Measurements from ENCODE around the gene GRIN2A. TPM values are rescaled to one million over a fixed set of nuclear protein-coding genes. Genes with fewer than 3 reads are reported as not detected.

Gene GRIN2A
- total and polyA plus RNA-seq, 2 experiments from 2014 or later = not detected

- no peaks in the 10 kb centered on the region for H3K27me3 ChIP-seq (replicated peaks; ENCODE audit: insufficient read depth)
- no peak for DNase-seq
- H3K36me3 ChIP-seq (ENCODE audit: low read depth) = no peaks in the 10 kb centered on the region
- H4K20me1 ChIP-seq (ENCODE audit: insufficient read depth) = no peaks in the 10 kb centered on the region
- no peaks in the 10 kb centered on the region for H3K79me2 ChIP-seq (ENCODE audit: insufficient read depth)
- H3K27ac ChIP-seq = no peak overlapping the region
- no peaks in the 10 kb centered on the region for H3K4me1 ChIP-seq (ENCODE audit: insufficient read depth)
- 0 to 6% methylated on average over 1 of the region's 1 CpG for WGBS, 2 experiments (ENCODE audit: low coverage in 1 of 2, low lambda C conversion rate in 2 of 2, missing lambda C conversion rate in 2 of 2)
- no peak overlapping the region for H3K4me2 ChIP-seq (ENCODE audit: unreplicated experiment)
- H3K9me2 ChIP-seq (ENCODE audit: insufficient read depth) = no peaks in the 10 kb centered on the region
- TF ChIP-seq EZH2phosphoT487 (IDR thresholded peaks at IDR 0.05; ENCODE audit: insufficient read depth, low read depth) (no peak), EZH2 (IDR thresholded peaks at IDR 0.05; ENCODE audit: insufficient read depth, poor library complexity, severe bottlenecking) (no peak)
- in situ Hi-C loops (cut with MboI) = no loop called here
- H3F3A ChIP-seq (ENCODE audit: insufficient read depth) = no peaks in the 10 kb centered on the region
- H2AFZ ChIP-seq = no peak overlapping the region
- H3K9ac ChIP-seq = no peak overlapping the region
- no peaks in the 10 kb centered on the region for H3K9me3 ChIP-seq (ENCODE audit: low read depth)
- H3K4me3 ChIP-seq = no peak overlapping the region
Observed at GRCh38 chr16:9932000-9932399, 250.2 kb downstream of the GRIN2A start.

GRCh38 chr16:9929836-9930235 lies 252.4 kb downstream of the GRIN2A start:
- no peaks in the 10 kb centered on the region for H3K4me1 ChIP-seq (ENCODE audit: insufficient read depth)
- in situ Hi-C loops (cut with MboI) = no loop called here
- no peak overlapping the region for H2AFZ ChIP-seq
- H3K4me3 ChIP-seq = no peak overlapping the region
- no peaks in the 10 kb centered on the region for H3K9me3 ChIP-seq (ENCODE audit: low read depth)
- H3K27me3 ChIP-seq (replicated peaks; ENCODE audit: insufficient read depth) = no peaks in the 10 kb centered on the region
- H3K36me3 ChIP-seq (ENCODE audit: low read depth) = no peaks in the 10 kb centered on the region
- TF ChIP-seq EZH2phosphoT487 (IDR thresholded peaks at IDR 0.05; ENCODE audit: insufficient read depth, low read depth) = no peak
- TF ChIP-seq EZH2 (IDR thresholded peaks at IDR 0.05; ENCODE audit: insufficient read depth, poor library complexity, severe bottlenecking) = no peak
- H3K4me2 ChIP-seq (ENCODE audit: unreplicated experiment) = no peak overlapping the region
- no peak overlapping the region for H3K9ac ChIP-seq
- H3F3A ChIP-seq (ENCODE audit: insufficient read depth) = no peaks in the 10 kb centered on the region
- H3K79me2 ChIP-seq (ENCODE audit: insufficient read depth) = no peaks in the 10 kb centered on the region
- no peak for DNase-seq
- H3K27ac ChIP-seq = no peak overlapping the region
- H4K20me1 ChIP-seq (ENCODE audit: insufficient read depth) = no peaks in the 10 kb centered on the region
- H3K9me2 ChIP-seq (ENCODE audit: insufficient read depth) = no peaks in the 10 kb centered on the region
- 7 to 10% methylated on average over 4 of the region's 4 CpGs for WGBS, 2 experiments (ENCODE audit: low coverage in 1 of 2, low lambda C conversion rate in 2 of 2, missing lambda C conversion rate in 2 of 2)

- Histone ChIP-seq H3K9ac (no peak overlapping the region), H3K36me3 (ENCODE audit: low read depth) (no peaks in the 10 kb centered on the region), H3F3A (ENCODE audit: insufficient read depth) (no peaks in the 10 kb centered on the region), H3K4me1 (ENCODE audit: insufficient read depth) (no peaks in the 10 kb centered on the region), H3K79me2 (ENCODE audit: insufficient read depth) (no peaks in the 10 kb centered on the region), H3K9me2 (ENCODE audit: insufficient read depth) (no peaks in the 10 kb centered on the region), H3K27me3 (replicated peaks; ENCODE audit: insufficient read depth) (no peaks in the 10 kb centered on the region), H2AFZ (no peak overlapping the region), H3K4me2 (ENCODE audit: unreplicated experiment) (no peak overlapping the region), H4K20me1 (ENCODE audit: insufficient read depth) (no peaks in the 10 kb centered on the region), H3K4me3 (no peak overlapping the region), H3K9me3 (ENCODE audit: low read depth) (no peaks in the 10 kb centered on the region), H3K27ac (no peak overlapping the region)
- in situ Hi-C loops (cut with MboI) = no loop called here
- no peak for DNase-seq
- TF ChIP-seq EZH2 (IDR thresholded peaks at IDR 0.05; ENCODE audit: insufficient read depth, poor library complexity, severe bottlenecking) = no peak
- TF ChIP-seq EZH2phosphoT487 (IDR thresholded peaks at IDR 0.05; ENCODE audit: insufficient read depth, low read depth) = no peak
Observed at GRCh38 chr16:9929313-9929712, 252.9 kb downstream of the GRIN2A start.

GRCh38 chr16:9922441-9922840 lies 259.8 kb downstream of the GRIN2A start:
- Histone ChIP-seq H3K9me3 (ENCODE audit: low read depth) (no peaks in the 10 kb centered on the region), H3K9me2 (ENCODE audit: insufficient read depth) (no peaks in the 10 kb centered on the region), H3K36me3 (ENCODE audit: low read depth) (no peaks in the 10 kb centered on the region), H3K4me2 (ENCODE audit: unreplicated experiment) (no peak overlapping the region), H3K9ac (no peak overlapping the region), H3K27ac (no peak overlapping the region), H3K27me3 (replicated peaks; ENCODE audit: insufficient read depth) (no peaks in the 10 kb centered on the region), H4K20me1 (ENCODE audit: insufficient read depth) (no peaks in the 10 kb centered on the region), H2AFZ (no peak overlapping the region), H3F3A (ENCODE audit: insufficient read depth) (no peaks in the 10 kb centered on the region), H3K4me1 (ENCODE audit: insufficient read depth) (no peaks in the 10 kb centered on the region), H3K4me3 (no peak overlapping the region), H3K79me2 (ENCODE audit: insufficient read depth) (no peaks in the 10 kb centered on the region)
- DNase-seq = peak; percentile 0
- TF ChIP-seq EZH2 (IDR thresholded peaks at IDR 0.05; ENCODE audit: insufficient read depth, poor library complexity, severe bottlenecking) (no peak), EZH2phosphoT487 (IDR thresholded peaks at IDR 0.05; ENCODE audit: insufficient read depth, low read depth) (no peak)
- in situ Hi-C loops (cut with MboI) = no loop called here
- 4 to 5% methylated on average over 4 of the region's 4 CpGs for WGBS, 2 experiments (ENCODE audit: low coverage in 1 of 2, low lambda C conversion rate in 2 of 2, missing lambda C conversion rate in 2 of 2)

GRCh38 chr16:9921997-9922396 lies 260.2 kb downstream of the GRIN2A start:
- Histone ChIP-seq H3K9ac (no peak overlapping the region), H3K36me3 (ENCODE audit: low read depth) (no peaks in the 10 kb centered on the region), H4K20me1 (ENCODE audit: insufficient read depth) (no peaks in the 10 kb centered on the region), H3K27ac (no peak overlapping the region), H3K9me3 (ENCODE audit: low read depth) (no peaks in the 10 kb centered on the region), H3K4me1 (ENCODE audit: insufficient read depth) (no peaks in the 10 kb centered on the region), H2AFZ (no peak overlapping the region), H3K9me2 (ENCODE audit: insufficient read depth) (no peaks in the 10 kb centered on the region), H3K27me3 (replicated peaks; ENCODE audit: insufficient read depth) (no peaks in the 10 kb centered on the region), H3K4me3 (no peak overlapping the region), H3K79me2 (ENCODE audit: insufficient read depth) (no peaks in the 10 kb centered on the region), H3K4me2 (ENCODE audit: unreplicated experiment) (no peak overlapping the region), H3F3A (ENCODE audit: insufficient read depth) (no peaks in the 10 kb centered on the region)
- DNase-seq = no peak
- in situ Hi-C loops (cut with MboI) = no loop called here
- 0 to 4% methylated on average over 1 of the region's 1 CpG for WGBS, 2 experiments (ENCODE audit: low coverage in 1 of 2, low lambda C conversion rate in 2 of 2, missing lambda C conversion rate in 2 of 2)
- no peak for TF ChIP-seq EZH2 (IDR thresholded peaks at IDR 0.05; ENCODE audit: insufficient read depth, poor library complexity, severe bottlenecking)
- no peak for TF ChIP-seq EZH2phosphoT487 (IDR thresholded peaks at IDR 0.05; ENCODE audit: insufficient read depth, low read depth)

All from GM23248 (cell line).